ENCODE data around the gene BRSK1.

GRCh38 chr19:55245236-55245904 lies 38.4 kb upstream of the BRSK1 start:
- TF ChIP-seq CTCF (IDR thresholded peaks at IDR 0.05) (no peak), POLR2A (IDR thresholded peaks at IDR 0.05) (no peak)
